Mononuclear cell (primary cell): ENCODE measurements around the gene PDE6C. TPM values are rescaled to one million over a fixed set of nuclear protein-coding genes. Genes with fewer than 3 reads are reported as not detected.

ENCODE experiments used
- H3K27me3 ChIP-seq: 2 replicates; pipeline ENCODE4 v1.6.0; 2011; ENCODE audit warnings: low read length, control low read depth; ENCODE audit not compliant: insufficient read depth
- H3K4me1 ChIP-seq: 2 replicates; pipeline ENCODE4 v1.5.1; 2011; ENCODE audit warnings: mild to moderate bottlenecking, low read length, control low read depth; ENCODE audit not compliant: insufficient read depth
- H3K4me3 ChIP-seq: 2 replicates; pipeline ENCODE4 v1.5.1; 2011; ENCODE audit warnings: mild to moderate bottlenecking, low read length, moderate library complexity
- H3K9me3 ChIP-seq: 2 replicates; pipeline ENCODE4 v1.5.1; 2011; ENCODE audit warnings: low read depth, mild to moderate bottlenecking, control low read depth, low read length
- total RNA-seq: library from RNA; depleted of rRNA; stranded (reverse); fragments of >200 nt; gene quantifications from one replicate; pipeline ENCODE4 v1.2.3, GENCODE V29; 2012

The PDE6C gene
- total RNA-seq, 1 donor, result not detected

GRCh38 chr10:93652857-93653256 is 40.5 kb downstream of the PDE6C start:
- H3K27me3 ChIP-seq, result peaks cover 4% of the 10 kb centered on the region
- no peak overlapping the region for H3K4me3 ChIP-seq
- no peaks in the 10 kb centered on the region for H3K4me1 ChIP-seq
- no peaks in the 10 kb centered on the region for H3K9me3 ChIP-seq

GRCh38 chr10:93654201-93654600 is 41.9 kb downstream of the PDE6C start:
- no peaks in the 10 kb centered on the region for H3K27me3 ChIP-seq
- H3K4me3 ChIP-seq, result no peak overlapping the region
- H3K9me3 ChIP-seq, result no peaks in the 10 kb centered on the region
- no peaks in the 10 kb centered on the region for H3K4me1 ChIP-seq

GRCh38 chr10:93656155-93656554 is 43.8 kb downstream of the PDE6C start:
- Histone ChIP-seq H3K27me3 (no peaks in the 10 kb centered on the region), H3K4me1 (no peaks in the 10 kb centered on the region), H3K9me3 (no peaks in the 10 kb centered on the region), H3K4me3 (no peak overlapping the region)

GRCh38 chr10:93657757-93658156 is 45.4 kb downstream of the PDE6C start:
- Histone ChIP-seq H3K4me1 (no peaks in the 10 kb centered on the region), H3K4me3 (no peak overlapping the region), H3K27me3 (no peaks in the 10 kb centered on the region), H3K9me3 (no peaks in the 10 kb centered on the region)

- H3K9me3 ChIP-seq, result no peaks in the 10 kb centered on the region
- no peaks in the 10 kb centered on the region for H3K4me1 ChIP-seq
- H3K4me3 ChIP-seq, result no peak overlapping the region
- H3K27me3 ChIP-seq, result no peaks in the 10 kb centered on the region
These were observed 53.7 kb downstream of the PDE6C start for GRCh38 chr10:93666030-93666429.

- Histone ChIP-seq H3K27me3 (no peaks in the 10 kb centered on the region), H3K9me3 (no peaks in the 10 kb centered on the region), H3K4me1 (no peaks in the 10 kb centered on the region), H3K4me3 (no peak overlapping the region)
These were observed 55.5 kb downstream of the PDE6C start for GRCh38 chr10:93667795-93668194.

- H3K4me3 ChIP-seq, result no peak overlapping the region
- H3K9me3 ChIP-seq, result no peaks in the 10 kb centered on the region
- no peaks in the 10 kb centered on the region for H3K27me3 ChIP-seq
- no peaks in the 10 kb centered on the region for H3K4me1 ChIP-seq
These were observed 58.0 kb downstream of the PDE6C start for GRCh38 chr10:93670372-93670771.

- Histone ChIP-seq H3K4me3 (no peak overlapping the region), H3K27me3 (no peaks in the 10 kb centered on the region), H3K9me3 (no peaks in the 10 kb centered on the region), H3K4me1 (no peaks in the 10 kb centered on the region)
These were observed 58.7 kb downstream of the PDE6C start for GRCh38 chr10:93671042-93671441.

- no peaks in the 10 kb centered on the region for H3K9me3 ChIP-seq
- no peaks in the 10 kb centered on the region for H3K27me3 ChIP-seq
- H3K4me3 ChIP-seq, result no peak overlapping the region
- H3K4me1 ChIP-seq, result no peaks in the 10 kb centered on the region
These were observed 59.8 kb downstream of the PDE6C start for GRCh38 chr10:93672022-93672678.

GRCh38 chr10:93672890-93673289 is 60.6 kb downstream of the PDE6C start:
- Histone ChIP-seq H3K9me3 (no peaks in the 10 kb centered on the region), H3K4me1 (no peaks in the 10 kb centered on the region), H3K4me3 (no peak overlapping the region), H3K27me3 (no peaks in the 10 kb centered on the region)

- no peak overlapping the region for H3K4me3 ChIP-seq
- no peaks in the 10 kb centered on the region for H3K27me3 ChIP-seq
- H3K4me1 ChIP-seq, result no peaks in the 10 kb centered on the region
- H3K9me3 ChIP-seq, result no peaks in the 10 kb centered on the region
These were observed 61.5 kb downstream of the PDE6C start for GRCh38 chr10:93673791-93674190.

- Histone ChIP-seq H3K4me1 (no peaks in the 10 kb centered on the region), H3K4me3 (no peak overlapping the region), H3K27me3 (no peaks in the 10 kb centered on the region), H3K9me3 (no peaks in the 10 kb centered on the region)
These were observed 66.0 kb downstream of the PDE6C start for GRCh38 chr10:93678386-93678785.

GRCh38 chr10:93678805-93679587 is 66.7 kb downstream of the PDE6C start:
- H3K9me3 ChIP-seq, result no peaks in the 10 kb centered on the region
- no peaks in the 10 kb centered on the region for H3K27me3 ChIP-seq
- no peaks in the 10 kb centered on the region for H3K4me1 ChIP-seq
- no peak overlapping the region for H3K4me3 ChIP-seq

- Histone ChIP-seq H3K4me3 (no peak overlapping the region), H3K9me3 (no peaks in the 10 kb centered on the region), H3K27me3 (no peaks in the 10 kb centered on the region), H3K4me1 (no peaks in the 10 kb centered on the region)
These were observed 68.2 kb downstream of the PDE6C start for GRCh38 chr10:93680412-93681047.

- Histone ChIP-seq H3K4me1 (no peaks in the 10 kb centered on the region), H3K27me3 (no peaks in the 10 kb centered on the region), H3K9me3 (no peaks in the 10 kb centered on the region), H3K4me3 (no peak overlapping the region)
These were observed 75.4 kb downstream of the PDE6C start for GRCh38 chr10:93687737-93688136.
